Erythroblast (primary cell): ENCODE results near the gene KRIT1.

Source experiments
- DNase-seq, 2 experiments: peaks; one replicate each; lab custom pipeline; 2025; lab: John Stamatoyannopoulos, UW
- GATA1 ChIP-seq: IDR thresholded peaks from 2 replicates; pipeline ENCODE4 v1.6.1; 2011; ENCODE audit warnings: low read depth, mild to moderate bottlenecking, control low read depth, low read length, moderate library complexity
- POLR2A ChIP-seq: IDR thresholded peaks from 2 replicates; pipeline ENCODE4 v1.6.1; 2011; ENCODE audit warnings: mild to moderate bottlenecking, low read length

The KRIT1 gene

GRCh38 chr7:92245487-92246359, at the start of gene KRIT1, which contains the start of gene ANKIB1:
Gene KRIT1 (minus strand): TSS chr7:92245914. CDS start chr7:92242135, 3,779 bp downstream.
Gene ANKIB1 (plus strand): TSS chr7:92245974. CDS start chr7:92294979, 49,005 bp downstream.
- TF ChIP-seq POLR2A (peak; percentile 87), GATA1 (no peak)
- DNase-seq, result peak; percentile 89 to 91

- DNase-seq, result no peak
- TF ChIP-seq POLR2A (no peak), GATA1 (no peak)
Measured at GRCh38 chr7:92295391-92295790, 49.7 kb upstream of the KRIT1 start.

- peak; percentile 7 to 25 for DNase-seq
- no peak for TF ChIP-seq POLR2A
- no peak for TF ChIP-seq GATA1
Measured at GRCh38 chr7:92293896-92294590, 48.3 kb upstream of the KRIT1 start.

- TF ChIP-seq GATA1, result no peak
- TF ChIP-seq POLR2A, result no peak
- DNase-seq, result no peak
Measured at GRCh38 chr7:92292981-92293380, 47.3 kb upstream of the KRIT1 start.

GRCh38 chr7:92289321-92289720, 43.6 kb upstream of the KRIT1 start:
- no peak for TF ChIP-seq POLR2A
- no peak for TF ChIP-seq GATA1

GRCh38 chr7:92282930-92283329, 37.2 kb upstream of the KRIT1 start:
- no peak for TF ChIP-seq POLR2A
- no peak for TF ChIP-seq GATA1
- DNase-seq, result peak in 1 of 2 experiments; percentile 24

More at GRCh38 chr7:92289321-92289720, 43.6 kb upstream of the KRIT1 start:
- DNase-seq, result no peak

- no peak for TF ChIP-seq GATA1
- TF ChIP-seq POLR2A, result no peak
Measured at GRCh38 chr7:92282221-92282814, 36.6 kb upstream of the KRIT1 start.

GRCh38 chr7:92281031-92281430, 35.3 kb upstream of the KRIT1 start:
- DNase-seq, result no peak
- TF ChIP-seq POLR2A (no peak), GATA1 (no peak)

More at GRCh38 chr7:92282221-92282814, 36.6 kb upstream of the KRIT1 start:
- DNase-seq, result peak in 1 of 2 experiments; percentile 39

GRCh38 chr7:92279396-92280031, 33.8 kb upstream of the KRIT1 start:
- no peak for DNase-seq
- TF ChIP-seq GATA1 (no peak), POLR2A (no peak)

GRCh38 chr7:92276460-92276864, 30.7 kb upstream of the KRIT1 start:
- peak; percentile 30 to 77 for DNase-seq
- no peak for TF ChIP-seq GATA1
- no peak for TF ChIP-seq POLR2A

- DNase-seq, result no peak
Measured at GRCh38 chr7:92275327-92275726, 29.6 kb upstream of the KRIT1 start.

GRCh38 chr7:92268921-92269320, 23.2 kb upstream of the KRIT1 start:
- no peak for DNase-seq

More at GRCh38 chr7:92275327-92275726, 29.6 kb upstream of the KRIT1 start:
- TF ChIP-seq GATA1 (no peak), POLR2A (no peak)

GRCh38 chr7:92266415-92267241, 20.9 kb upstream of the KRIT1 start:
- TF ChIP-seq GATA1 (no peak), POLR2A (peak; percentile 19)
- DNase-seq, result peak; percentile 6 to 27

More at GRCh38 chr7:92268921-92269320, 23.2 kb upstream of the KRIT1 start:
- TF ChIP-seq GATA1, result no peak
- TF ChIP-seq POLR2A, result no peak
